22Rv1 (cell line): ENCODE measurements around the gene PDZRN3.

Experiments
- H3K27ac ChIP-seq: fragments of 450-650 bp; 2 replicates; pipeline ENCODE4 v1.5.1; 2017
- ZFX ChIP-seq: fragments of 450-650 bp; IDR thresholded peaks from 2 replicates; pipeline ENCODE4 v1.6.1; 2017; ENCODE audit warnings: antibody characterized with exemption, borderline replicate concordance
- TF ChIP-seq, protein P1 (sequence below): fragments of 450-650 bp; IDR thresholded peaks from 2 replicates; pipeline ENCODE4 v1.5.1; 2017; ENCODE audit warnings: mild to moderate bottlenecking

PDZRN3 gene

DNA sequence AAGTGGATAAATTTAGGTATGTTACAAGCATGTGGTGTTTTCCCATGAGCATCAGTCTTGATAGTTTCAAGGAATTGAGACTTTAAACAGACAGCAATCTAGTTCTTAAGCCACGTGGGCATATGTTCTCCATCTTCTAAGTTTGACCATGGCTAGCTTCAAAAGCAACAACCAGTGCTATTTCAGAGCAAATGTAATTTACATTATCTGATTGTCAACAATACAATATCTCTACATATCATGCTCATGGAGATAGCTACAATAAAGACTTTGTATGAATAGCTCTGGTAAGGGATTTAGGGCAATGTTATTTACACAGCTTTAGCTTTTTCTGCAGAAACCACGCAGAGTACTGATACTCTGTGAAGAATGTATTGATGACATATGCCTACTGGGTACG lies 38.8 kb upstream of the PDZRN3 start:
- H3K27ac ChIP-seq = no peak overlapping the region
- TF ChIP-seq, protein P1, sequence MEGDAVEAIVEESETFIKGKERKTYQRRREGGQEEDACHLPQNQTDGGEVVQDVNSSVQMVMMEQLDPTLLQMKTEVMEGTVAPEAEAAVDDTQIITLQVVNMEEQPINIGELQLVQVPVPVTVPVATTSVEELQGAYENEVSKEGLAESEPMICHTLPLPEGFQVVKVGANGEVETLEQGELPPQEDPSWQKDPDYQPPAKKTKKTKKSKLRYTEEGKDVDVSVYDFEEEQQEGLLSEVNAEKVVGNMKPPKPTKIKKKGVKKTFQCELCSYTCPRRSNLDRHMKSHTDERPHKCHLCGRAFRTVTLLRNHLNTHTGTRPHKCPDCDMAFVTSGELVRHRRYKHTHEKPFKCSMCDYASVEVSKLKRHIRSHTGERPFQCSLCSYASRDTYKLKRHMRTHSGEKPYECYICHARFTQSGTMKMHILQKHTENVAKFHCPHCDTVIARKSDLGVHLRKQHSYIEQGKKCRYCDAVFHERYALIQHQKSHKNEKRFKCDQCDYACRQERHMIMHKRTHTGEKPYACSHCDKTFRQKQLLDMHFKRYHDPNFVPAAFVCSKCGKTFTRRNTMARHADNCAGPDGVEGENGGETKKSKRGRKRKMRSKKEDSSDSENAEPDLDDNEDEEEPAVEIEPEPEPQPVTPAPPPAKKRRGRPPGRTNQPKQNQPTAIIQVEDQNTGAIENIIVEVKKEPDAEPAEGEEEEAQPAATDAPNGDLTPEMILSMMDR = no peak
- TF ChIP-seq ZFX = no peak

DNA sequence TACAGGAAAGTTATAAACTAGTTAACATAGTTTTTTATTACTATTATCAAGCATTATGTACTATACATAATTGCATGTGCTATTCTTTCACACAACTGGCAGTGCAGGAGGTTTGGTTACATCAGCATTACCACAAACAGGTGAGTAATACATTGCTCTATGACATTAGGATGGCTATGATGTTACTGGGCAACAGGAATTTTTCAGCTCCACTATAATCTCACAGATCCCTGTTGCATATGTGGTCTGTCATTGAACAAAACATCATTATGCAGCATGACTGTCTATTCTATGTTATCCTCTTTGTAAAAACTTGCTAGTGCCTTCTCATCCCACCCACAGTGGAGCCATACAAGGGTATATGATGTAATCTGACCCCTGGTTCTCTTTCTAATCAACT lies 36.5 kb upstream of the PDZRN3 start:
- no peak overlapping the region for H3K27ac ChIP-seq
- no peak for TF ChIP-seq ZFX
- TF ChIP-seq, protein P1 = no peak

DNA sequence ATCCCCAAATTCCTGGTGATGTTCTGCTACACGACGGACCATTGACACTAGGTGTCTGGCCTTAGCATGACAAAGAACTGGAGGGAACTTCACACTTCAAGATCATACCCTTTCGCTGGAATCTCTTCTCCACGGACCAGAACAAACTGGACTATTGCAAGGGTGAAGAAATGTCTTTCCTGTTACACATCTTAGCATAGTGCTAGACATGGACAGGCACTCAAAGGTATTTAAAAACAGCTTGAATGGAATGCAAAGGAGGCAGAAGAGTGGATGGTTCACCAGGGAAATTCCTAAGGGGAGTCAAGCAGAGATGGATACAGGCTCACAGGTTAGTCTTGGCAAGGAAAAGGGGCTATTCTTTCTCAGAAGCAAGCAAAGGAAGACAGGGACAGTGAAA lies 33.5 kb upstream of the PDZRN3 start:
- no peak overlapping the region for H3K27ac ChIP-seq
- no peak for TF ChIP-seq ZFX
- TF ChIP-seq, protein P1 = no peak

DNA sequence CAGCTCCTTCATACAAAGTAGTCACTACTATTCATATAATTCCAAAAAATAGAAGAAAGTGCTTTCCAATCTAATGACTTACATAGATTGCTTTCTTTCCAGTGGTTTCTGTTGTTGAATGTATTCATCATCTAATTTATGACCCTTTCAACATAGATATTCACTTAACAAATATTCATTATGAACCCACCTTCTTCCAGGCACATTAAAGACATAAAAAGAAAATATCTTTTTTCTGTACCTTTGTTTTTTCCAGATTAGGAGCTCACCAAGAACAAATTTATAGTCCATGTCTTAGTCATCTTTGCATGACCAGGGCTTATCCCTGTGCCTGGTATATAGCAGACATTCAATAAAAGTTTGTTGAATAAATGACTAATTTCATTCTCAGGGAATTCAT lies 32.4 kb upstream of the PDZRN3 start:
- TF ChIP-seq, protein P1 = no peak
- TF ChIP-seq ZFX = no peak
- no peak overlapping the region for H3K27ac ChIP-seq

DNA sequence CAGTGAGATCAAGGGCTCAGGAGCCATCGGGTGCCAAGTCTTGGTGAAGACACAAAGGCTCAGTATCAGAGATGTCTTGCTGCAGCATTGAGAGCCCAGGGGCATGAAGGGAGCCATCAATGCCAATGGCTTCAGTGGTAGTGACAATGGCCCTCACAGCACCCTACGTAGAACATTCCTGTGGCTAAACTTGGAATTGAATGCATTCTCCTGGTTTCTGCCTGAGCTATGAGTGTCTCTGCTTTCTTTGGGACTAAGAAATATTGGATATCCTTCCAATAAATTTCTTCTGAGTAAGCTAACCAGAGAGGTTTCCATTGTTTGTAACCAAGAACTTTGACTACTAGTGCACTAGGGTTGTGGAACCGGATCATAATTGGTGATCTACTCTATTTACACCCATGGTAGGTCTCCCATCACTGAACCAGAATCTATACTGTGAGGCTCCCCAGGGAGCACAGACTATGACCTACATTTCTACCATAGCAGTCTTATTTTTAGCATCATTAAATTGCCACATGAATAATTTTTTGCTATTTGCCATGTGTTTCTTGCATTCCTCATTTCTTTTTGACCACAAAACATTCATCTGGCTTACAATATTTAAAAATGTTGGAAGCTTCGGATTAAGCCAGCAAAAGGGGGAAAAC lies 31.6 kb upstream of the PDZRN3 start:
- H3K27ac ChIP-seq = no peak overlapping the region
- TF ChIP-seq ZFX = no peak
- TF ChIP-seq, protein P1 = no peak

DNA sequence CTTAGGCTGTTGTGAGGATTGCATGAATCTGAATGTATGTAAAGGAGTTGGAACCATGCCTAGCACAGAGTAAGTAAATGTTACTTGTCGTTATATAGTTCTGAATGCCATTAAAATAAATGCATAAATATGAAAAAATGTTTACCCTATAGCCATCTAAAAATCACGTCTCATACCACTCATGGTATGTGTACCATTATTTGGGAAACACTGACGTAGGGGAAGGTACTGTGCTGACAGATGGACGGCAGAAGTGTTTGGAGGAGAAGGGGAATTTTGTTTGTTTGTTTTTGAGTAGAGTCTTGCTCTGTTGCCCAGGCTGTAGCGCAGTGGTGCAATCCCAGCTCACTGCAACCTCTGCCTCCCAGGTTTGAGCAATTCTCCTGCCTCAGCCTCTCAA lies 30.5 kb upstream of the PDZRN3 start:
- no peak overlapping the region for H3K27ac ChIP-seq
- TF ChIP-seq, protein P1 = no peak
- no peak for TF ChIP-seq ZFX

DNA sequence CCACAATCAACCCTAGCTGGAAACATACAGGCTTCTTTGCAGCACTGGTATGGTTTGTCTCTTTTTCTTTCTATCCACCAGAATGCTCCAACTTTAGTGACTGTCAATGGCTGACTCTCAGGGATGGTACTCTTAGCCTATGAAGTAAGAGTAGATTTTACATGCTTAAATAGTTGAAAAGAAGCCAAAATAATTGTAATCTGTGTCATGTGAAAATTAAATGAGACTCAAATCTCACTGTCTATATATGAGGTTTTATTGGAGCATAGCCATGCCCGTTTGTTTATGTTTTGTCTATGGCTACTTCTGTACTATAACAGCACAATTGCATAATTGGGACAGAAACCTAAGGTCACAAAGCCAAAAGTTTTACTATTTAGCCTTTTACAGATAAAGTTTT lies 29.1 kb upstream of the PDZRN3 start:
- H3K27ac ChIP-seq = no peak overlapping the region
- no peak for TF ChIP-seq ZFX
- TF ChIP-seq, protein P1 = no peak
